Body of pancreas (tissue), 4 donors: ENCODE measurements around the gene RAD51AP2.

Source experiments
- CTCF ChIP-seq, 7 experiments: fragments of 450-650 bp in 4 of 7; fragments of 200-600 bp in 3 of 7; sonication (generic) in 3 of 7; IDR thresholded peaks; one replicate each; pipeline ENCODE4 v1.5.1; 2016 to 2019; ENCODE audit warnings: antibody characterized with exemption in 7 of 7
- POLR2A ChIP-seq, 3 donors: fragments of 450-650 bp; IDR thresholded peaks; one replicate each; pipeline ENCODE4 v1.6.1; 2016; ENCODE audit warnings: antibody characterized with exemption in 3 of 3, mild to moderate bottlenecking in 2 of 3

GRCh38 chr2:17521621-17522020 is 3.4 kb upstream of the RAD51AP2 start:
- no peak for TF ChIP-seq CTCF (IDR thresholded peaks at IDR 0.05)
- TF ChIP-seq POLR2A (IDR thresholded peaks at IDR 0.05) = no peak
